Measurements from ENCODE around the gene GALR2.
"Not testable (repeated sequence)": the region's sequence is repeated elsewhere in the genome, so short reads cannot be mapped to it uniquely, and the experiment has no call there.

The GALR2 gene

GRCh38 chr17:76033139-76033538 lies 41.4 kb upstream of the GALR2 start:
- no peak for TF ChIP-seq CTCF (IDR thresholded peaks at IDR 0.05; ENCODE audit: low read length, missing control alignments)
- DNase-seq (ENCODE audit: low read depth): no peak
- H3K4me3 ChIP-seq (replicated peaks; ENCODE audit: low read depth, low read length): no peak overlapping the region

GRCh38 chr17:76034428-76035350 lies 39.9 kb upstream of the GALR2 start:
- no peak for TF ChIP-seq CTCF (IDR thresholded peaks at IDR 0.05; ENCODE audit: low read length, missing control alignments)
- H3K4me3 ChIP-seq (replicated peaks; ENCODE audit: low read depth, low read length): no peak overlapping the region
- DNase-seq (ENCODE audit: low read depth): no peak

- no peak overlapping the region for H3K4me3 ChIP-seq (replicated peaks; ENCODE audit: low read depth, low read length)
- no peak for TF ChIP-seq CTCF (IDR thresholded peaks at IDR 0.05; ENCODE audit: low read length, missing control alignments)
- no peak for DNase-seq (ENCODE audit: low read depth)
Measured at GRCh38 chr17:76036497-76037261, 37.9 kb upstream of the GALR2 start.

- TF ChIP-seq CTCF (IDR thresholded peaks at IDR 0.05; ENCODE audit: low read length, missing control alignments): no peak
- no peak overlapping the region for H3K4me3 ChIP-seq (replicated peaks; ENCODE audit: low read depth, low read length)
- no peak for DNase-seq (ENCODE audit: low read depth)
Measured at GRCh38 chr17:76038050-76038449, 36.5 kb upstream of the GALR2 start.

- H3K4me3 ChIP-seq (replicated peaks; ENCODE audit: low read depth, low read length): no peak overlapping the region
- no peak for TF ChIP-seq CTCF (IDR thresholded peaks at IDR 0.05; ENCODE audit: low read length, missing control alignments)
- no peak for DNase-seq (ENCODE audit: low read depth)
Measured at GRCh38 chr17:76039121-76039520, 35.5 kb upstream of the GALR2 start.

- TF ChIP-seq CTCF (IDR thresholded peaks at IDR 0.05; ENCODE audit: low read length, missing control alignments): no peak
- DNase-seq (ENCODE audit: low read depth): no peak
- H3K4me3 ChIP-seq (replicated peaks; ENCODE audit: low read depth, low read length): no peak overlapping the region
Measured at GRCh38 chr17:76040376-76040775, 34.2 kb upstream of the GALR2 start.

GRCh38 chr17:76042868-76043267 lies 31.7 kb upstream of the GALR2 start:
- DNase-seq (ENCODE audit: low read depth); H3K4me3 ChIP-seq (replicated peaks; ENCODE audit: low read depth, low read length): not testable (repeated sequence)

GRCh38 chr17:76044475-76045007 lies 30.0 kb upstream of the GALR2 start:
- H3K4me3 ChIP-seq (replicated peaks; ENCODE audit: low read depth, low read length); DNase-seq (ENCODE audit: low read depth): not testable (repeated sequence)

Data from fibroblast of pulmonary artery (primary cell).